CD4-positive, alpha-beta T cell treated with Interleukin-10 for 1 hour (primary cell): Measurements from ENCODE around the gene TUBA8.
"Not testable (repeated sequence)": the region's sequence is repeated elsewhere in the genome, so short reads cannot be mapped to it uniquely, and the experiment has no call there.

ENCODE experiments used
- DNase-seq: peaks from one replicate; pipeline ENCODE4 v3.0.0-alpha.2; 2020

The TUBA8 gene

GRCh38 chr22:18110194-18110953 is at the start of gene TUBA8:
Gene TUBA8 (plus strand): TSS chr22:18110809. CDS start chr22:18110866, 57 bp downstream.
- DNase-seq = peak; percentile 2

GRCh38 chr22:18062421-18062820 is 48.2 kb upstream of the TUBA8 start:
- DNase-seq = no peak

DNA sequence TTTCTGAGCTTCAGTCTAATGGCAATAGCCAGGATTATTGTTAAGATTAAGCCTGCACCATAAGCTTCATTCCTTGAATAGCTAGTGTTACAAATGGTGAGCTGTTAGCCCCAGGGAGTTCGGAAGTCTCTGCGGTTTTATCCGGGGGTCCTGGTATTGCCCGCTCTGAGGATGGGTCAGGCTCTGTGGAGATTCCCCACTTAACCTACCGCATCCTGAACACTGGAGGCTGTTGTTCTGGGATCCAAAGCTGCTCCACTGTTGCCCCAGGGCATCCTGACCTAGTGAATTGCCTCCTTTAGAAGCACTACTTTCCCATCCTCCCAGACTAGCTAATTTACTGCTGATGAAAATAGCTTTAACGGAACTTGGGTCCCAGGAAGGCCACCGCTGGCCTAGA is 47.3 kb upstream of the TUBA8 start:
- DNase-seq = no peak

GRCh38 chr22:18063715-18064114 is 46.9 kb upstream of the TUBA8 start:
- not testable (repeated sequence) for DNase-seq

DNA sequence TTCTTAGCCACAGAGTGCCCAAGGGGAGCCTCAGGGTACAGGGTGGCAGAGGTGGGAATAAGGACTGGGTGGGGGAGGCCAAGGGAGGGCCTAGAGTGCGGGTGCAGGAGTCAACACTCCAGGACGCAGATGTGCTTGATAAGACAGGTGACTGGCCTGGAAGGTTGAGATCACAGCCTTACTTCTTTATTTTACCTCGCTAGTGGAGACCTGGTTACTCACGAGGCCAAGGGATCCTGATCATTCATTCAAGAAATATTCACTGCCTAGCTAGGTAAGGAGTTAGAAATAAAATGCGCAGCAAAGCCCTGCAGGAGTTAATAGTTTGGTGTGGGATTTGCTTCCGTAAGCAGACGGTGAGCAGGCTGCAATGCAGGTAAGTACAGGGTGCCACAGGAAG is 46.0 kb upstream of the TUBA8 start:
- DNase-seq = no peak

GRCh38 chr22:18065256-18065655 is 45.4 kb upstream of the TUBA8 start:
- DNase-seq = no peak

DNA sequence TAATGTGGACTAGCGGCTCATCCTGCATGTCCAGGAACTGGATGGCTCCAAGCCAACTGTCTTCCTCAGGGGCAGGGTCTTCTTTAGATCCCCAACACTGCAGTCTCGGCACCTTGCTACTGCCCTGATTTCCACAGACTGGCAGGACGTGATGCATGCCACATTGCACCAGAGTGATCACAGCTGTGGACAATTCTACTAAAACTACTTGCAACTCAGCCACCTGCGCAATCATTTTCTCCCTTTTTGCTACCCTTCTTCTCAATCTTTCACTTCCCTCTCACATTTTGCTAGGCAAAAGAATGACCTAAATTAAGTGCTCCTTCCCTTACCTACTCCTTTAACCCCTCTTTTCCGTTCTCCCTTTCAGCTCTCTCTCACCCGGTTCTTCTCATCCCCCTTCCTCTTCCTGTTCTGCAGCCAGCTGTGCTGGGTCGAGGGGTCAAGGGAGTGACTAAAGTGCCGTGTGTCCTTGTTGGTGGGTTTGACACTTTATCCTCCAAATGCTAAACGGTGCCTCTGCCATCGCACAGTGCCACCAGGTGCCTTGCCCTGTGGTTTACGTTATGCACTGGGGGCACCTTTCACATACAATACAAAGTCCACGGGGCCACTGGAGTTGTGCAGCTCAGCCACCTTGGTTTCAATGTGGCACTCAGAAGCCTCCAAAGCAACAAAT is 44.3 kb upstream of the TUBA8 start:
- DNase-seq = no peak

- no peak for DNase-seq
These were observed 43.5 kb upstream of the TUBA8 start for GRCh38 chr22:18067121-18067520.

DNA sequence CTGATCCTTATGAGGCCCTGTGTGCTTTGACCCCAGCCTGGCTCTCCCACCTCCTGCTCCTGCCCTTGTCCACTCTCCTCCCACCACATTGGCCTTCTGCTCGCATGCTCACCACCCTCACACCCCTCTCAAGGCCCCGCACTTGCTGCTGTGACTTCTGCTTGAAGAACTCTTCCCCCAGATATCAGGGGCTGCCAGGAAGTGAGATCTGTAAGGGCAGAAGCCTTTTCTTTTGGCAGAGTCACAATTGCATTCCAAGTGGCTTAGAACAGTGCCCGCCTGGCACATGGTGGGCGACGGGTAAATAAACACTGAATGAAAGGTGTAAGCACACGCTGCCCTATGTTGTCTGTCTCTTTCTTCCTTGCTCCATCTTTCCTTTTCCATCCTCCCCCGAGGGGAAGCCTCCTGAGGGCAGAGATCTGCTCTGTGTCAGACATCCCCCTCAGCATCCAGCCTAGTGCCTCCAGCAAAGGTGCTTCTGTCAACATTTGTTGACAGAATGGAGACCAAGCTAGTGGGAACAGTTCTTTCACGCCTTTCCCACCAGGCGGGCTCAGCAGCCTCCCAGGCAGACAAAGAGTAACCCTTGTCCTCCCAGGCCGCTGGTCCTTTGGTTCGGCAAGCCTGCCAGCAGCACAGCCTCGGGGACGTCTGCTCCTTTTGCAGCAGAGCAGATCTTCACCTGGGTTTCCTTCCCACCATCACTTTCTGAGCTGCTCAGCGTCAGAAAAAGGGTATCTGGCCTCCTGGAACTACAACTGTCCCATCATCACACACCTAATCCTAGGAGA is 42.9 kb upstream of the TUBA8 start:
- no peak for DNase-seq

DNA sequence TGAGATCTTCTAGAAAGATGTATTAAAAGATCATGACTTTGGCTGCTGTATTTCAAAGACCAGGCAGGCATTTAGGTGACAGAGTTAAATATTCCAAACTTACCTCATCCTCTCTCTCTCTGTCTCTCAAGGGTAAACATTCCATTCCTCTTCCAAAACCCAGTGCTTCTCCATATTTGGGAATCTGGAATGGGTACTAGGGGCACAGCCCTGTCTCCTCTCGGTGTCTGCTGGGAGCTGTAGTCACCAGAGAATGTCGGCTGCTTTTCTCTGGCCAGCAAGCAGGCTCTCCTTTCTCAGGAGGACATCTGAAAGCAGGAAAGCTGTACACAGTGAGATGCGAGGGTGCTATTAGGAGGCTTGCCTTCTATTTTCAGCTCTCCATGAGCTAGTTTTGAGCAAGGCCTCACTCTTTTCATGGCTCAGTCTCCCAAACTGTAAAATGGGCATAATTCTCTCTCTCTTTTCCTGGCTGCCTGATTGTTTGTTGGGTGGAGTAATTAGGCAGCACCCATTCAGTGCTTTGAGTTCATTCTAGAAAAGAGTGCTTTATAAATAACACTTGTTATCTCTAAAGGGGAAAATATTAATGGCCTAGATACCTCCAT is 42.1 kb upstream of the TUBA8 start:
- no peak for DNase-seq

- DNase-seq = no peak
These were observed 41.6 kb upstream of the TUBA8 start for GRCh38 chr22:18069041-18069440.

DNA sequence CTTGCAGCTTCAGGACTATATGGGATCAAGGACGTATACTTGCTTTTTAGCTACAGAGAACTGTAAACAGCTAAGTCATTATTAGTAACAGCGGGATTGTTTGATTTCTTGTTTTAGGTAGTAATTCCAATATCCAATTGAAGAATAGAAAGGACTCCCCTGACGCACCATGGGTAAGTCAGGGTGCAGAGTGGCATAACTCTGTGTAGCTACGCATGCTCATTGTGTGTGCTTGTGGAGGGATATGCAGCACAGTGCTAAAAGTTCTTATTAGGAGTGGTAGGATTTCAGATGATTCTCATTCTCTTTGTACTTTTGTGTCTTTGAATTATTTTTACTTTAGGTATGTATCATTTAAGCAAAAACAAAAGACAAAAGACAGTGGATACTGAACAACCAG is 40.6 kb upstream of the TUBA8 start:
- DNase-seq = no peak

DNA sequence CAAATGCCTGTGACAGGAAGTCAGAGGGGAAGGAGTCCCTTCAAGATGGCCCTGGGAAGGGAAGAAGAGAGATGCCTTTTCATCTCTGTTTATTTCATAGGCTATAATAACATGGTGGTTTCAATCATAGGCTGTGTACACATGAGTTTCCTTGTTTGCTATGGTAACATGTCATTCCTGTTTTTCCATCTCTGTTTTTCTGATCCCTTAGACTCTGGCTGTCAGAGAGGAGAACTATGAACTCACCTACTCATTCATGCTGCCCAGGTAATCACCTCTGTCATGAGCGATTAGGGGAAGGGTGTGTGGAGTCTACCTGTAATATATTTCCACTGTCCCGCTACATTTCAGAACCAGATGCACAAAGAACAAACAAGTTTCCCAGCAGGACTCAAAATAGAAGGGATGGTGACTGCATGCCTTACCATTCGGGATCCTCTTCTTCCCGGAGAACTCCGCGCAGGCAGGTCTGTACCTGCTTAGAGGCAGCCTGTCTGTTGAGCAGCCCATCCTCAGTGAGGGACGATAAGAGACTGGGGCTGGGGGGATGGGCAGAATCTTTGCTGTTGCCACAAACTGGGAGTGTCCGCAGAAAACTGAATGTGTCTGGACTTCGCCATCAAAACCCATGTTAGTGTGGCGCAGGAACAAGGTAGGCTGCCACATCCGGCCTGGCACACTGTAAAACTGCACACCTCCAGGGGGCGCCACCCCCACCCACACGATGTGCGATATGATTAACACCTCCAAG is 39.9 kb upstream of the TUBA8 start:
- DNase-seq = no peak

DNA sequence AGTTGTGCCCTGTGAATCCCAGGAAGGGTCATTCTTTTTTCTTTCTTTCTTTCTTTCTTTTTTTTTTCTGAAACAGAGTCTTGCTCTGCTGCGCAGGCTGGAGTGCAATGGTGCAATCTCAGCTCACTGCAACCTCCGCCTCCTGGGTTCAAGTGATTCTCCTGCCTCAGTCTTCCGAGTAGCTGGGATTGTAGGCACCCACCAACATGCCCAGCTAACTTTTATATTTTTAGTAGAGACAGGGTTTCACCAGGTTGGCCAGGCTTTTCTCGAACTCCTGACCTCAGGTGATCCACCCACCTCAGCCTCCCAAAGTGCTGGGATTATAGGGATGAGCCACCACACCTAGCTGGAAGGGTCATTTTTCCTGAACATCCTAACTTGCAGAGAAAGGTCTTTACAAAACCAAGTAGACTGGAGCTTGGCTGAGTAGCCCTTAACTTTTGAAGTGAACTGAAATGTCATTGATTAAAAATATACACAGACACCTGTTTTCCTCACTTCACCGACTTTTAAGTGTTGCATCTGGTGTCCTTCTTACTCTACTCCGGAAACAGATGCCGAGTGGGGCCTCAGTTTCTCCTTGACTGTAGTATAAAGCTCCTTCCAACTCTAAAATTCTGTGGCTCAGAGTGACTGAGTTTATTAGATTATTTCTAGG is 39.2 kb upstream of the TUBA8 start:
- DNase-seq = not testable (repeated sequence)

DNA sequence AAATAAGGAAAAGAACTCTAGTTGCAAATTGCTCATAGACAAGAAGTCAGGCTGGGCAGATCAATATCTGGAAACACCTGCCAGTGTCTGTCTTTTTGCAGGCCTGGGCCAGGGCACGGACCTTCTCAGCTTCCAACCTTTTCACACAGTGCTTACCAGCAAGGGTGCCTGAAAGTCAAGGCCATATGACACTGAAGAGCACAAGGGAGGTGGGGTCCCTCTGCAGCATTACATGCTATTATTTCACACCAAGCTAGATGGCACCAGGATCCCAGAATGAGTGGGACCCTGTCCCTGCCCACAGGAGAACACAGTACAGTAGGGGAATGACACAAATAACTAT is 38.7 kb upstream of the TUBA8 start:
- DNase-seq = no peak

DNA sequence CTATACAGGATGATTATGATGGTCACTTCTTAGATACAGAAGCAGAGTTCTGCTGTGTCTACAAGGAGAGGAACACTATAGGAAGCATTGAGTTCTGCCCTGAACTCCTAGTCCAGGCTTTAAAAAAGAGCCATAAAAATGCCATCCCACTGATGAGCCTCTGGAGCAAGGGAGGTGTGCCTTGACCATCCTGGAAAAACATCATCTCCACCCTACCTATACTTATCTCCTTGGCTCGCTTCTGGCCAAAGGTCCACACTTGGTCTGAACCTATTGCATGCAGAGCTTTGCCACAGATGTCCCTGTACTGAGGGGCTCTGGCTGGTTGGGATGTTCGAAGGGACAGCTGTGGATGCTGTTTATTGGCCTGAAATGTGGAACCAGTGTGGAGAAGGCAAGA is 37.1 kb upstream of the TUBA8 start:
- DNase-seq = no peak

GRCh38 chr22:18073927-18074326 is 36.7 kb upstream of the TUBA8 start:
- DNase-seq = not testable (repeated sequence)

GRCh38 chr22:18075101-18075719 is 35.4 kb upstream of the TUBA8 start:
- DNase-seq = no peak

- peak; percentile 81 for DNase-seq
These were observed 34.7 kb upstream of the TUBA8 start for GRCh38 chr22:18075720-18076497.

- DNase-seq = no peak
These were observed 33.4 kb upstream of the TUBA8 start for GRCh38 chr22:18077087-18077638.
